Keratinocyte (primary cell): ENCODE data around the gene BLMH. TPM values are rescaled to one million over a fixed set of nuclear protein-coding genes. Genes with fewer than 3 reads are reported as not detected.

Experiments used
- DNase-seq: peaks from one replicate; pipeline ENCODE4 v3.0.0-alpha.2; 2011; ENCODE audit warnings: low read depth, missing footprints, low spot score
- FAIRE-seq: peaks from 2 replicates; lab custom pipeline; 2011; peaks lifted over from hg19 to GRCh38; lab: Jason Lieb, UNC
- H2AFZ ChIP-seq: 2 replicates; pipeline ENCODE4 v1.6.0; 2012; ENCODE audit warnings: low read length, control low read depth, inconsistent platforms; ENCODE audit not compliant: control insufficient read depth
- H3K27ac ChIP-seq: 2 replicates; pipeline ENCODE4 v1.5.1; 2011; ENCODE audit warnings: low read length; ENCODE audit not compliant: control insufficient read depth, insufficient read depth
- H3K27me3 ChIP-seq: 3 replicates; pipeline ENCODE4 v1.6.0; 2011; ENCODE audit warnings: low read length; ENCODE audit not compliant: control insufficient read depth, insufficient read depth; ENCODE audit errors: extremely low read depth
- H3K36me3 ChIP-seq, 2 experiments: 2 replicates in 1 of 2; 3 replicates in 1 of 2; pipeline ENCODE4 v1.5.1; 2011; ENCODE audit warnings: low read length in 2 of 2, mild to moderate bottlenecking in 1 of 2; ENCODE audit not compliant: control insufficient read depth in 2 of 2, insufficient read depth in 2 of 2; ENCODE audit errors: extremely low read depth in 1 of 2
- H3K4me1 ChIP-seq: 3 replicates; pipeline ENCODE4 v1.5.1; 2011; ENCODE audit warnings: low read length; ENCODE audit not compliant: control insufficient read depth, insufficient read depth; ENCODE audit errors: extremely low read depth
- H3K4me2 ChIP-seq: 3 replicates; pipeline ENCODE4 v1.6.0; 2011; ENCODE audit warnings: low read depth, low read length; ENCODE audit not compliant: control insufficient read depth, insufficient read depth; ENCODE audit errors: extremely low read depth
- H3K4me3 ChIP-seq, 3 experiments: fragments of 200-600 bp in 1 of 3; sonication (generic) in 1 of 3; 2 replicates in 2 of 3; 3 replicates in 1 of 3; pipeline ENCODE4 v1.5.1; 2011 to 2016; ENCODE audit warnings: low read length in 3 of 3, mild to moderate bottlenecking in 3 of 3, control low read depth in 2 of 3, inconsistent platforms in 1 of 3, low read depth in 1 of 3, mixed read lengths in 1 of 3, mixed run types in 1 of 3, moderate library complexity in 1 of 3; ENCODE audit not compliant: control insufficient read depth in 2 of 3, insufficient read depth in 2 of 3; ENCODE audit errors: extremely low read depth in 1 of 3
- H3K79me2 ChIP-seq: 2 replicates; pipeline ENCODE4 v1.6.0; 2012; ENCODE audit warnings: low read length; ENCODE audit not compliant: control insufficient read depth, insufficient read depth
- H3K9ac ChIP-seq: 3 replicates; pipeline ENCODE4 v1.6.0; 2011; ENCODE audit warnings: low read length; ENCODE audit not compliant: control insufficient read depth, insufficient read depth; ENCODE audit errors: extremely low read depth
- H3K9me1 ChIP-seq: 3 replicates; pipeline ENCODE4 v1.6.0; 2011; ENCODE audit warnings: low read length; ENCODE audit not compliant: control insufficient read depth, insufficient read depth; ENCODE audit errors: extremely low read depth
- H3K9me3 ChIP-seq: 2 replicates; pipeline ENCODE4 v1.5.1; 2012; ENCODE audit warnings: low read depth, low read length; ENCODE audit not compliant: control insufficient read depth
- H4K20me1 ChIP-seq: 3 replicates; pipeline ENCODE4 v1.6.0; 2011; ENCODE audit warnings: low read length; ENCODE audit not compliant: control insufficient read depth, insufficient read depth; ENCODE audit errors: extremely low read depth
- CTCF ChIP-seq, 3 experiments: IDR thresholded peaks in 1 of 3; conservative IDR thresholded peaks in 1 of 3; optimal IDR thresholded peaks in 1 of 3; 2 replicates in 2 of 3; 3 replicates in 1 of 3; pipeline versions ENCODE3 to v1.5.1; 2011; ENCODE audit warnings: low read length in 3 of 3, mild to moderate bottlenecking in 3 of 3, moderate library complexity in 2 of 3, control low read depth in 1 of 3, inconsistent platforms in 1 of 3; ENCODE audit not compliant: insufficient read depth in 2 of 3; ENCODE audit errors: extremely low read depth in 1 of 3
- EZH2 ChIP-seq: IDR thresholded peaks from one replicate; pipeline ENCODE4 v1.6.1; 2012; ENCODE audit warnings: inconsistent platforms, mild to moderate bottlenecking, low read length, moderate library complexity
- dilution Hi-C: fragments of 300-500 bp; cut with MboI; formaldehyde crosslinking; loops from one replicate; pipeline ENCODE4 v1.7.0; 2020; ENCODE audit warnings: low sequenced_read_pairs; ENCODE audit not compliant: extremely low pct_ligation_motif_present
- polyA plus RNA-seq, 5 experiments: library from polyadenylated mRNA; depleted of rRNA in 3 of 5; stranded (reverse) in 3 of 5; stranded (forward) in 1 of 5; unstranded in 1 of 5; fragments of >200 nt; gene quantifications; 1 replicate in 1 of 5; 2 replicates in 3 of 5; 3 replicates in 1 of 5; pipeline versions ENCODE4 v1.2.1 to v1.2.3, GENCODE V29; 2011 to 2012; ENCODE audit warnings: missing spikeins in 2 of 5, low read depth in 1 of 5, low replicate concordance in 1 of 5

Gene BLMH
- polyA plus RNA-seq, 1 donor (not counting 4 experiments of a cell fraction or from before 2014, with no cell fraction given), result 4.2 TPM

- Histone ChIP-seq H3K27ac (no peak overlapping the region), H3K9ac (no peak overlapping the region), H3K4me2 (no peak overlapping the region), H3K79me2 (no peaks in the 10 kb centered on the region), H3K27me3 (no peaks in the 10 kb centered on the region), H2AFZ (no peak overlapping the region), H3K36me3 (no peaks in the 10 kb centered on the region), H4K20me1 (no peaks in the 10 kb centered on the region), H3K4me1 (peaks cover 13% of the 10 kb centered on the region), H3K4me3 (no peak overlapping the region), H3K9me1 (no peaks in the 10 kb centered on the region), H3K9me3 (no peaks in the 10 kb centered on the region)
- DNase-seq (no peak), FAIRE-seq (no peak)
- TF ChIP-seq EZH2 (no peak), CTCF (optimal IDR thresholded peaks at IDR 0.05 in 1 of 3, IDR thresholded peaks at IDR 0.05 in 1 of 3, conservative IDR thresholded peaks at IDR 0.05 in 1 of 3; ENCODE audit: extremely low read depth in 1 of 3, insufficient read depth in 2 of 3, low read length in 3 of 3) (no peak)
- dilution Hi-C loops, result no loop called here
Measured at GRCh38 chr17:30339086-30339485, 47.3 kb upstream of the BLMH start.

DNA sequence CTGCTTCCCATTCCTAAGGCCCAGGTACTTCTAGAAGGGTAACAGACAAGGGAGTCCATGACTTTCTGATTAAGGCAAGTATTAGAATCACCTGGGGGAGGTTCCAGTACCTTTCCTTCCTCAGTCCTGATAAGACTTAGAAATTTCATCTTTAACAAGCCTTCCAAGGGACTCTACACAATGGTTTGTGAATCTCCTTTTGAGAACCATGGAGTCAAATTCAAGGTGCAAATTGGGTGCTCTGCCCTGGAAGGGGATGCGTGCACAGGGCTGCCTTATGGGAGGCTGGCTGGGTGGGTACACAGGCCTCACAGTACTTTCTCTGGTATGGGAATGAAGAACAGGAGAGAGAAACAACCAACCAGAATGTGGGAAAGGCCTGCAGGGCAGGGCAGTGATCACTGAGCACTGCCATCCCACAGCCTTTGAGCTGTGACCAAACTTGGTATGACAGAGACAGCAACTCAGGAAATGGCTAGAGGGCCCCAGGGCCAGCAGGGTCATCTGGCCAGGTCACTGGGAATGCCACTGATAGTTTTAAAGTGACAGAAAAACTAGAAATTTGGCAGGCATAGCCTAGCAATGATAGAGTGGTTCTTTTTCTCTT lies 45.8 kb upstream of the BLMH start:
- dilution Hi-C loops, result no loop called here
- no peak overlapping the region for H3K4me2 ChIP-seq

More for the DNA sequence above, 45.8 kb upstream of the BLMH start:
- no peaks in the 10 kb centered on the region for H3K27me3 ChIP-seq
- no peak overlapping the region for H3K4me3 ChIP-seq
- no peak for TF ChIP-seq CTCF (optimal IDR thresholded peaks at IDR 0.05 in 1 of 3, IDR thresholded peaks at IDR 0.05 in 1 of 3, conservative IDR thresholded peaks at IDR 0.05 in 1 of 3; ENCODE audit: extremely low read depth in 1 of 3, insufficient read depth in 2 of 3, low read length in 3 of 3)
- TF ChIP-seq EZH2, result no peak
- no peaks in the 10 kb centered on the region for H3K36me3 ChIP-seq
- H2AFZ ChIP-seq, result no peak overlapping the region
- H3K9me3 ChIP-seq, result no peaks in the 10 kb centered on the region
- FAIRE-seq, result no peak
- no peak for DNase-seq
- H4K20me1 ChIP-seq, result no peaks in the 10 kb centered on the region
- no peaks in the 10 kb centered on the region for H3K79me2 ChIP-seq
- no peak overlapping the region for H3K27ac ChIP-seq
- no peak overlapping the region for H3K9ac ChIP-seq
- peaks cover 27% of the 10 kb centered on the region for H3K4me1 ChIP-seq
- H3K9me1 ChIP-seq, result no peaks in the 10 kb centered on the region
